ENCODE data around the gene EFNB1. TPM values are rescaled to one million over a fixed set of nuclear protein-coding genes. Genes with fewer than 3 reads are reported as not detected.
A peak's percentile ranks its signal among the peaks of the same experiment; 100 is the strongest.

The EFNB1 gene
- total and polyA plus RNA-seq, 9 donors = 9.3 to 47.5 (median 26.2) TPM

DNA sequence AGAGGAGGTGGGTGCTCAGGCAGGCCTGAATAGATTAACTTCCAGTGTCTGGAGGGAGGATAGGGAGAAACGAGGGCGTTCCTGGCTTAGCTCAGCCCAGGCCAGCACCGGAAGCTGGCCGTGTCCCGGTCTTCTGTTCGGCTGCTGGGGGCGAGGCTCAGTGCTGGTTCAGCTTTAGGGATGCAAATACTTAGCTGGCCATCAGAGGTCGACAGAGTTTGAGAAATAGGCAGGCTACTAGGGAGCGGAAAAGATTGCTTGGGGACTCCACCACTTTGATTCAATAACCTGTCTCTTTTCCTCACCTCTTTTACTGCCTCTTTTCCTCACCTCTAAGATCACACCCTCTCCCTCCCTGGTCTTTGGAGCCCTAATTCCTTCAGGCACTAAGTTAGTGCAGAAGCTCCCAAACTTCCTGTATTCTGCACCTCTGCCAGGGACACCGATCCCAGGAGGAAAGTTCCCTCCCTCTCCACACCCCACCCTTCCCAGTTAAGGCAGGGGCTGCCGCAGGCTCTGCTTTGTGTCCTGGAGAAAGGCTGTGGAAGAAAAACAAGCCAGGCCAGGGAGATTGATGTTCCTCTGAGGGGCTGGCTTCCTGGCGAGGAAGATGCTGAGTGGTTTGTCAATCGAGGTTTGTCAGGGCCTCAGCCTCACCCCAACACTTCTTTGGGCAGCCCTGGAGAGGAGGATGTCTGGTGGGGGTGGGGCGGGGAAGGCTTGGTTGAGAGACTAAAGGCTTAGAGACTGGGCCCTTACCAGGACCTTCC lies 6.0 kb upstream of the EFNB1 start:
- Histone ChIP-seq H3K36me3 (no peaks in the 10 kb centered on the region), H3K4me3 (no peak overlapping the region), H3K27me3 (no peaks in the 10 kb centered on the region), H3K9me3 (no peaks in the 10 kb centered on the region), H3K27ac (no peak overlapping the region), H3K4me1 (ENCODE audit: insufficient read depth) (no peaks in the 10 kb centered on the region)
- 25 to 34% (median 28%) methylated on average over 14 of the region's 14 CpGs for WGBS, 3 donors
- intact Hi-C loops (cut with DNase I) = loop anchor here in 2 of 4 donors (5.0 to 10.0 kb wide), 3 partner anchors 414 to 564 kb away; no protein-coding TSS in a partner anchor
- no peak for TF ChIP-seq EP300 (IDR thresholded peaks at IDR 0.05)
- TF ChIP-seq, protein P1, sequence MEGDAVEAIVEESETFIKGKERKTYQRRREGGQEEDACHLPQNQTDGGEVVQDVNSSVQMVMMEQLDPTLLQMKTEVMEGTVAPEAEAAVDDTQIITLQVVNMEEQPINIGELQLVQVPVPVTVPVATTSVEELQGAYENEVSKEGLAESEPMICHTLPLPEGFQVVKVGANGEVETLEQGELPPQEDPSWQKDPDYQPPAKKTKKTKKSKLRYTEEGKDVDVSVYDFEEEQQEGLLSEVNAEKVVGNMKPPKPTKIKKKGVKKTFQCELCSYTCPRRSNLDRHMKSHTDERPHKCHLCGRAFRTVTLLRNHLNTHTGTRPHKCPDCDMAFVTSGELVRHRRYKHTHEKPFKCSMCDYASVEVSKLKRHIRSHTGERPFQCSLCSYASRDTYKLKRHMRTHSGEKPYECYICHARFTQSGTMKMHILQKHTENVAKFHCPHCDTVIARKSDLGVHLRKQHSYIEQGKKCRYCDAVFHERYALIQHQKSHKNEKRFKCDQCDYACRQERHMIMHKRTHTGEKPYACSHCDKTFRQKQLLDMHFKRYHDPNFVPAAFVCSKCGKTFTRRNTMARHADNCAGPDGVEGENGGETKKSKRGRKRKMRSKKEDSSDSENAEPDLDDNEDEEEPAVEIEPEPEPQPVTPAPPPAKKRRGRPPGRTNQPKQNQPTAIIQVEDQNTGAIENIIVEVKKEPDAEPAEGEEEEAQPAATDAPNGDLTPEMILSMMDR (IDR thresholded peaks at IDR 0.05) = peak; percentile 32 to 45 (median 42)
- peak in 3 of 5 donors; percentile 31 to 62 (median 61) for DNase-seq

DNA sequence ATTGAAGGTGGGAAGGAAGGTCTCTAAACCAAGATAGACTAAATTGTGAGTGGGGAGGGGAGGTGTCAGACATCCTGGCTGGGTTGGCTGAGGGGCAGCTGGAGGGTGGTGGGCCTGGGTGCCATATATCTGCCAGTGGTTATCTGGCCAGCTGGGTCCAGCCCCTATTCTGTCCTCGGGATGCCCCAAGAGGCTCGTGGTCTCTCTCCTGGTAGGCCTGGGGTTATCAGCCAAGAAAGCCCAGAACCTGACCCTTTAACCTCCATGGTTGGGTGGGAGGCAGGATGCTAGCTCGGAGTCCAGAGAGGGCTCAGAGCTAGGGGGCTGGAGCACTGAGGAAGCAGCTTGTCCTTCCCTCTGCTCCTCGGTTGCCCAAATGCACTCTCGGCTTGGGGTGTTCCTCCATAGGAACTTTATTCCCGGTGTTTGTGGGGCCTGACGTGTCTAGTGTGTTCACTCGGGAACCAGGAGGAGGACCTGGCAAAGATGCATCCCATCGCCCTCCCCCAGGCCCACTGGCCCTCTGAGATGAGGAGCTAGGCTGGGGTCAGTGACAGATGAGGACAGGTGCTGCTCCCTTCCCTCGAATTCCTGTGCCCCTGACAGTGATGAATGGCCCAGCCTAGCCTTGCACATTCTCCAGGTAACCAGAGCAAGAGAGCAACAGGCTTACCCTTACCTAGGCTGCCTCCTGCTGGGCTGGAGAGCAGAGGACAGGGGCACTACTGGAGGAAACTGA lies 5.2 kb upstream of the EFNB1 start:
- no peak for DNase-seq
- no peak overlapping the region for H3K27ac ChIP-seq
- intact Hi-C loops (cut with DNase I) = loop anchor here in 2 of 4 donors (5.0 to 10.0 kb wide), 3 partner anchors 414 to 564 kb away; no protein-coding TSS in a partner anchor

DNA sequence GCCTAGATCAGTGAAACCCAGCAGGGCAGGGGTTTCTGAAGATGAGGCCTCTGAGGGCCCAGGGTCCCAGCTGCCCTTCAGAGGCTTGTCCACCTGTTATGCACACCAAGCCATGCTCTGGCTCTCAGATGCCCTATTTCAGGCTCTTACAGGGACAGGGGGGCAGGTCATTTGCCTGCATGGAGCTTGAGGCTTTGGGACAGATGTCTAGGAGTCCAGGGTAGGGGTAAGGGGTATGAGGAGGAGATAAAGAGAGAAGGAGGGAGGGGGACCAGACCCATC lies 4.7 kb upstream of the EFNB1 start:
- H3K4me3 ChIP-seq = no peak overlapping the region
- intact Hi-C loops (cut with DNase I) = loop anchor here in 2 of 4 donors (5.0 to 10.0 kb wide), 3 partner anchors 413 to 563 kb away; no protein-coding TSS in a partner anchor
- no peaks in the 10 kb centered on the region for H3K36me3 ChIP-seq
- DNase-seq = no peak
- H3K27ac ChIP-seq = no peak overlapping the region
- no peaks in the 10 kb centered on the region for H3K27me3 ChIP-seq
- TF ChIP-seq, protein P1 (IDR thresholded peaks at IDR 0.05) = no peak
- TF ChIP-seq EP300 (IDR thresholded peaks at IDR 0.05) (no peak), POLR2A (IDR thresholded peaks at IDR 0.05) (no peak)
- H3K9me3 ChIP-seq = no peaks in the 10 kb centered on the region
- H3K4me1 ChIP-seq (ENCODE audit: insufficient read depth) = no peaks in the 10 kb centered on the region

More for the DNA sequence above, 5.2 kb upstream of the EFNB1 start:
- TF ChIP-seq POLR2A (IDR thresholded peaks at IDR 0.05) = no peak
- no peak for TF ChIP-seq EP300 (IDR thresholded peaks at IDR 0.05)
- TF ChIP-seq, protein P1 (IDR thresholded peaks at IDR 0.05) = no peak
- H3K9me3 ChIP-seq = no peaks in the 10 kb centered on the region
- no peaks in the 10 kb centered on the region for H3K36me3 ChIP-seq
- no peaks in the 10 kb centered on the region for H3K27me3 ChIP-seq
- WGBS, 3 donors = 59 to 68% (median 62%) methylated on average over 10 of the region's 10 CpGs
- no peaks in the 10 kb centered on the region for H3K4me1 ChIP-seq (ENCODE audit: insufficient read depth)
- H3K4me3 ChIP-seq = no peak overlapping the region

DNA sequence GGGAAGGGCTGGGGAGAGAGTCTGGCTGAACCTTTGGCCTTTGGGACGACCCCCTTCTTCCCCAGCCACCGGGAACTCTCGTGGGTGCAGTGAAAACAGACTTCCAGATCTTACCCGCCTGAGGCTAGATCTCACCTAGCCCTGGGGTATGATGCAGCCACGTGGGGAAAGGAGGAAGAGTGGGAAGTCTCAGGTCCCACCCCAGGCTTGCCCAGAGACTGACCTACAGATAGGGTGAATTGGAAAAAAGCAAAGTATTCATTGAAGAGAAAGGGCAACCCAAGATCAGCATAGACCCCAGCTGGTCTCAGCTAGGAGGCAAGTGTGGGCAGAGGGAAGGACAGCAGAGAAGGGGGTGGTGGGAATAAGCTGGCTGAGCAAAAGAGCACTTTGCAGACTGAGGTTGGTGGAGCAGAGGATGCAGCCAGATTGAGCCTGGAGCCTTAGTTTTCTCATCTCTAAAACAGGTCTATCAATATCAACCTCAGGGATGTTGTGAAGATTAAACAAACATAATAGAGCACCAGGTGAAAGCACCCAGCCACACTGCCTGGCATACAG lies 4.2 kb upstream of the EFNB1 start:
- intact Hi-C loops (cut with DNase I) = loop anchor here (5.0 to 10.0 kb wide), 5 partner anchors 398 to 563 kb away; no protein-coding TSS in a partner anchor
- no peak for DNase-seq
- Histone ChIP-seq H3K4me1 (ENCODE audit: insufficient read depth) (no peaks in the 10 kb centered on the region), H3K27ac (no peak overlapping the region), H3K9me3 (no peaks in the 10 kb centered on the region), H3K36me3 (no peaks in the 10 kb centered on the region), H3K4me3 (no peak overlapping the region), H3K27me3 (no peaks in the 10 kb centered on the region)
- WGBS, 3 donors = 39 to 61% (median 49%) methylated on average over 5 of the region's 5 CpGs
- TF ChIP-seq POLR2A (IDR thresholded peaks at IDR 0.05) = no peak
- no peak for TF ChIP-seq EP300 (IDR thresholded peaks at IDR 0.05)
- TF ChIP-seq, protein P1 (IDR thresholded peaks at IDR 0.05) = no peak

All from ovary (tissue), 9 donors.